H1 (cell line): ENCODE results near the gene C1orf210. TPM values are rescaled to one million over a fixed set of nuclear protein-coding genes. Genes with fewer than 3 reads are reported as not detected.

Experiments
- CTCF ChIA-PET: fragments of 300-600 bp; sonication (Branson Sonifier 250); formaldehyde crosslinking; loops from one replicate; lab custom pipeline; 2021; ENCODE audit not compliant: partially characterized antibody; lab: Charles Lee
- POLR2A ChIA-PET: fragments of 300-600 bp; sonication (Branson Sonifier 250); formaldehyde crosslinking; loops from one replicate; lab custom pipeline; 2021; ENCODE audit warnings: inconsistent platforms; ENCODE audit not compliant: partially characterized antibody; lab: Charles Lee
- DNase-seq, 2 experiments: peaks; one replicate each; pipeline versions ENCODE4 v3.0.0 to v3.0.0-alpha.2; 2010 to 2022; ENCODE audit warnings: low spot score in 2 of 2, low read depth in 1 of 2, mixed read lengths in 1 of 2
- FAIRE-seq: peaks from 2 replicates; lab custom pipeline; 2011; peaks lifted over from hg19 to GRCh38; lab: Jason Lieb, UNC
- H2AFZ ChIP-seq: 2 replicates; pipeline ENCODE4 v1.8.1; 2012; ENCODE audit warnings: low read length, inconsistent platforms
- H2AK5ac ChIP-seq: 2 replicates; pipeline ENCODE4 v1.6.1; 2013; ENCODE audit warnings: low read depth, low read length
- H2BK120ac ChIP-seq: replicated peaks from 2 replicates; pipeline ENCODE3; 2013; ENCODE audit warnings: low read depth, low read length, inconsistent platforms
- H2BK12ac ChIP-seq: 2 replicates; pipeline ENCODE4 v1.6.1; 2013; ENCODE audit warnings: low read depth, low read length
- H2BK15ac ChIP-seq: 2 replicates; pipeline ENCODE4 v1.6.1; 2013; ENCODE audit warnings: low read length
- H2BK20ac ChIP-seq: 2 replicates; pipeline ENCODE4 v1.6.1; 2013; ENCODE audit warnings: low read length
- H2BK5ac ChIP-seq: 2 replicates; pipeline ENCODE4 v1.6.1; 2013; ENCODE audit warnings: low read depth, low read length
- H3K14ac ChIP-seq: 2 replicates; pipeline ENCODE4 v1.6.1; 2013; ENCODE audit warnings: inconsistent platforms; ENCODE audit not compliant: insufficient read length
- H3K18ac ChIP-seq: 2 replicates; pipeline ENCODE4 v1.6.1; 2013; ENCODE audit warnings: low read length; ENCODE audit errors: extremely low read depth
- H3K23ac ChIP-seq: 2 replicates; pipeline ENCODE4 v1.6.1; 2013; ENCODE audit warnings: inconsistent platforms; ENCODE audit not compliant: insufficient read length
- H3K23me2 ChIP-seq: 2 replicates; pipeline ENCODE4 v1.6.1; 2013; ENCODE audit warnings: low read depth, low read length
- H3K27ac ChIP-seq: 2 replicates; pipeline ENCODE4 v1.6.1; 2011; ENCODE audit warnings: low read depth, low read length, inconsistent platforms
- H3K27me3 ChIP-seq, 4 experiments: replicated peaks in 1 of 4; 1 replicate in 1 of 4; 2 replicates in 3 of 4; pipeline versions ENCODE4 v1.6.1 to v1.8.1; 2011 to 2013; ENCODE audit warnings: low read length in 3 of 4, mild to moderate bottlenecking in 3 of 4, inconsistent platforms in 2 of 4, mixed read lengths in 2 of 4, moderate library complexity in 1 of 4; ENCODE audit not compliant: control insufficient read depth in 3 of 4, insufficient read depth in 3 of 4; ENCODE audit errors: extremely low read depth in 1 of 4
- H3K36me3 ChIP-seq, 4 experiments: 2 replicates each; pipeline versions ENCODE4 v1.6.1 to v1.8.1; 2011 to 2013; ENCODE audit warnings: mild to moderate bottlenecking in 4 of 4, low read length in 3 of 4, moderate library complexity in 2 of 4, control low read depth in 1 of 4, inconsistent platforms in 1 of 4; ENCODE audit not compliant: insufficient read depth in 4 of 4, control insufficient read depth in 2 of 4
- H3K4ac ChIP-seq: replicated peaks from 2 replicates; pipeline ENCODE3; 2013; ENCODE audit warnings: low read length, low read depth, mixed read lengths, inconsistent platforms; ENCODE audit not compliant: insufficient read length
- H3K4me1 ChIP-seq, 4 experiments: replicated peaks in 1 of 4; 1 replicate in 1 of 4; 2 replicates in 3 of 4; pipeline versions ENCODE4 v1.6.1 to v1.8.1; 2011 to 2013; ENCODE audit warnings: low read length in 3 of 4, inconsistent platforms in 2 of 4, mixed read lengths in 1 of 4; ENCODE audit not compliant: insufficient read depth in 4 of 4, control insufficient read depth in 3 of 4
- H3K4me2 ChIP-seq, 2 experiments: 2 replicates each; pipeline versions ENCODE4 v1.6.1 to v1.8.1; 2011 to 2013; ENCODE audit warnings: low read depth in 2 of 2, low read length in 2 of 2, control low read depth in 1 of 2, inconsistent platforms in 1 of 2, mild to moderate bottlenecking in 1 of 2; ENCODE audit not compliant: insufficient read depth in 1 of 2
- H3K4me3 ChIP-seq, 4 experiments: fragments of 200-600, 300-600 bp in 1 of 4; sonication (generic), shearing (Covaris generic), sonication (Bioruptor Twin) in 1 of 4; 2 replicates each; pipeline versions ENCODE4 v1.5.1 to v1.8.1; 2011 to 2016; ENCODE audit warnings: low read length in 4 of 4, low read depth in 3 of 4, control low read depth in 2 of 4, inconsistent platforms in 2 of 4, mild to moderate bottlenecking in 2 of 4, mixed read lengths in 1 of 4, moderate library complexity in 1 of 4; ENCODE audit not compliant: insufficient read depth in 2 of 4; ENCODE audit errors: extremely low read depth in 1 of 4
- H3K56ac ChIP-seq: replicated peaks from 2 replicates; pipeline ENCODE3; 2013; ENCODE audit warnings: low read depth, mild to moderate bottlenecking, mixed read lengths, low read length, inconsistent platforms; ENCODE audit not compliant: insufficient read length
- H3K79me1 ChIP-seq: 2 replicates; pipeline ENCODE4 v1.6.1; 2013; ENCODE audit warnings: low read depth, low read length, control low read depth
- H3K79me2 ChIP-seq, 2 experiments: 2 replicates each; pipeline versions ENCODE4 v1.6.1 to v1.8.1; 2012 to 2013; ENCODE audit warnings: low read length in 2 of 2, mild to moderate bottlenecking in 2 of 2, inconsistent platforms in 1 of 2; ENCODE audit not compliant: insufficient read depth in 2 of 2, control insufficient read depth in 1 of 2
- H3K9ac ChIP-seq, 4 experiments: replicated peaks in 1 of 4; 1 replicate in 1 of 4; 2 replicates in 3 of 4; pipeline versions ENCODE4 v1.6.1 to v1.8.1; 2011 to 2013; ENCODE audit warnings: low read depth in 3 of 4, low read length in 3 of 4, control low read depth in 2 of 4, mild to moderate bottlenecking in 2 of 4, moderate library complexity in 2 of 4, inconsistent platforms in 1 of 4; ENCODE audit errors: extremely low read depth in 1 of 4
- H3K9me3 ChIP-seq, 2 experiments: 2 replicates each; pipeline versions ENCODE4 v1.6.1 to v1.8.1; 2012 to 2013; ENCODE audit warnings: mild to moderate bottlenecking in 2 of 2, moderate library complexity in 2 of 2, control low read depth in 1 of 2, inconsistent platforms in 1 of 2, low read depth in 1 of 2, low read length in 1 of 2, mixed read lengths in 1 of 2; ENCODE audit not compliant: insufficient read depth in 2 of 2
- H4K20me1 ChIP-seq, 2 experiments: replicated peaks in 1 of 2; 2 replicates each; pipeline versions ENCODE3 to v1.8.1; 2011 to 2013; ENCODE audit warnings: inconsistent platforms in 2 of 2, low read length in 2 of 2, mild to moderate bottlenecking in 1 of 2; ENCODE audit not compliant: insufficient read depth in 2 of 2, control insufficient read depth in 1 of 2
- H4K5ac ChIP-seq: 2 replicates; pipeline ENCODE4 v1.6.1; 2013; ENCODE audit warnings: low read length, low read depth, mixed read lengths, inconsistent platforms; ENCODE audit not compliant: insufficient read length
- H4K8ac ChIP-seq: 2 replicates; pipeline ENCODE4 v1.8.0; 2013; ENCODE audit warnings: mild to moderate bottlenecking, moderate library complexity, low read length, inconsistent platforms; ENCODE audit not compliant: insufficient read depth; ENCODE audit errors: extremely low read depth
- H4K91ac ChIP-seq: replicated peaks from 2 replicates; pipeline ENCODE3; 2013; ENCODE audit warnings: low read length, mixed read lengths, inconsistent platforms; ENCODE audit not compliant: insufficient read length
- BCL11A ChIP-seq, 2 experiments: IDR thresholded peaks; one replicate each; pipeline ENCODE4 v1.6.1; 2011; ENCODE audit warnings: low read depth in 2 of 2, low read length in 2 of 2, mild to moderate bottlenecking in 2 of 2
- WGBS, 2 experiments: shearing (Covaris generic) in 1 of 2; methylation state at CpG; one replicate each; pipeline versions ENCODE4 v1.1.6 to v1.1.7; 2013 to 2015; ENCODE audit warnings: low lambda C conversion rate in 2 of 2, mixed read lengths in 2 of 2, inconsistent platforms in 1 of 2, low coverage in 1 of 2, missing lambda C conversion rate in 1 of 2; ENCODE audit not compliant: insufficient replicate concordance in 2 of 2, insufficient coverage in 1 of 2, insufficient read length in 1 of 2; ENCODE audit errors: extremely low coverage in 1 of 2, missing lambda C conversion rate in 1 of 2; 5-methylcytosine and 5-hydroxymethylcytosine counted together
- polyA plus RNA-seq, 7 experiments: library from polyadenylated mRNA; depleted of rRNA in 3 of 7; stranded (reverse) in 5 of 7; unstranded in 2 of 7; fragments of >200 nt in 5 of 7; fragments of 200-250 nt in 2 of 7; gene quantifications; 1 replicate in 5 of 7; 2 replicates in 1 of 7; 4 replicates in 1 of 7; pipeline versions ENCODE4 v1.2.1 to v1.2.3, GENCODE V29; 2011 to 2013; ENCODE audit warnings: missing spikeins in 2 of 7, mixed read lengths in 2 of 7
- total RNA-seq: library from RNA; stranded (reverse); fragmentation: NEBNext Ultra II Directional; extraction: Animal tissue kit (Norgen Biotek cat#: 25700); gene quantifications from 2 replicates; pipeline ENCODE4 v1.2.1, GENCODE V29; 2021

C1orf210 gene
- total and polyA plus RNA-seq, 2 of the 8 experiments (the other 6 are each of a cell fraction or from before 2014, with no cell fraction given) = 12.0 to 27.9 TPM

DNA sequence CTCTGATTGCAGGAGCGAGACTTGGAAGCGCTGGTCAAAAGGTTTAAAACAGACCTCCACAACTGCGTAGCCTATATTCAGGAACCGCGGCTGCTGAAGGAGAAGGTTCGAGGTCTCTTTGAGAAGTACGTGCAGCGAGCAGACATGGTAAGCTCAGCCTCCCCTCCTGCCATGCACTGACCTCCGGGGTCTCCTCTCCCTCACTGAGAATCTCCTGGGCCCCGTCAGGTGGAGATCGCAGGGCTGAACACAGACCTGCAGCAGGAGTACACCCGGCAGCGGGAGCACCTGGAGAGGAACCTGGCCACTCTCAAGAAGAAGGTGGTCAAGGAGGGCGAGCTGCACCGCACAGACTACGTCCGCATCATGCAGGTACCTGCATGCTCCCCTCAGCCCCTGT, 51.1 kb downstream of the C1orf210 start:
- Histone ChIP-seq H2AK5ac (no peak overlapping the region), H3K27me3 (no peaks in the 10 kb centered on the region), H3K4me3 (no peak overlapping the region), H3K4me2 (no peak overlapping the region), H4K8ac (peak overlapping the region; percentile 79; the same call in 1 of the 2 replicates), H3K36me3 (no peaks in the 10 kb centered on the region), H3K4ac (no peak overlapping the region), H3K79me1 (no peaks in the 10 kb centered on the region; the same call in 1 of the 2 replicates), H3K14ac (no peak overlapping the region), H3K9ac (no peak overlapping the region), H2BK5ac (no peak overlapping the region), H2BK120ac (no peak overlapping the region), H2BK12ac (no peak overlapping the region), H3K79me2 (no peaks in the 10 kb centered on the region), H4K20me1 (no peaks in the 10 kb centered on the region), H3K4me1 (peaks cover 0 to 4% (median 3%) of the 10 kb centered on the region in 4 experiments; a peak in 2 of 7 replicates), H2BK20ac (no peak overlapping the region), H4K91ac (no peak overlapping the region), H3K9me3 (no peaks in the 10 kb centered on the region), H2BK15ac (no peak overlapping the region), H3K23me2 (no peaks in the 10 kb centered on the region), H3K18ac (no peak overlapping the region), H2AFZ (no peak overlapping the region), H3K27ac (no peak overlapping the region), H4K5ac (no peak overlapping the region), H3K23ac (no peak overlapping the region), H3K56ac (no peak overlapping the region)
- FAIRE-seq (no peak), DNase-seq (no peak)
- POLR2A ChIA-PET = interaction anchor here (1.1 to 1.8 kb wide), 2 partner anchors 124 to 181 kb away, joined by 3 to 5 read pairs; partner anchors contain the start of gene CDC20
- WGBS, 2 experiments = 91% methylated on average over 15 of the region's 17 CpGs; no CpG with 5 or more reads in 1 of the 2 experiments
- TF ChIP-seq BCL11A (IDR thresholded peaks at IDR 0.05; ENCODE audit: low read depth in 2 of 2, low read length in 2 of 2) = no peak
- TF ChIP-seq, all 59 proteins: peak for 0
- CTCF ChIA-PET = interaction anchor here (0.6 to 2.1 kb wide), 12 partner anchors 33 to 510 kb away, joined by 3 to 7 read pairs (median 4); partner anchors contain the start of genes C1orf210 and CDC20
